Measurements from ENCODE around the gene TOLLIP. TPM values are rescaled to one million over a fixed set of nuclear protein-coding genes. Genes with fewer than 3 reads are reported as not detected.
A peak's percentile ranks its signal among the peaks of the same experiment; 100 is the strongest.

Gene TOLLIP
- total RNA-seq, 2 donors from 2014 or later: 51.1 to 63.9 TPM

GRCh38 chr11:1225386-1226225 lies 83.8 kb downstream of the TOLLIP start:
- no peak overlapping the region for H3K27ac ChIP-seq
- TF ChIP-seq, protein P1, sequence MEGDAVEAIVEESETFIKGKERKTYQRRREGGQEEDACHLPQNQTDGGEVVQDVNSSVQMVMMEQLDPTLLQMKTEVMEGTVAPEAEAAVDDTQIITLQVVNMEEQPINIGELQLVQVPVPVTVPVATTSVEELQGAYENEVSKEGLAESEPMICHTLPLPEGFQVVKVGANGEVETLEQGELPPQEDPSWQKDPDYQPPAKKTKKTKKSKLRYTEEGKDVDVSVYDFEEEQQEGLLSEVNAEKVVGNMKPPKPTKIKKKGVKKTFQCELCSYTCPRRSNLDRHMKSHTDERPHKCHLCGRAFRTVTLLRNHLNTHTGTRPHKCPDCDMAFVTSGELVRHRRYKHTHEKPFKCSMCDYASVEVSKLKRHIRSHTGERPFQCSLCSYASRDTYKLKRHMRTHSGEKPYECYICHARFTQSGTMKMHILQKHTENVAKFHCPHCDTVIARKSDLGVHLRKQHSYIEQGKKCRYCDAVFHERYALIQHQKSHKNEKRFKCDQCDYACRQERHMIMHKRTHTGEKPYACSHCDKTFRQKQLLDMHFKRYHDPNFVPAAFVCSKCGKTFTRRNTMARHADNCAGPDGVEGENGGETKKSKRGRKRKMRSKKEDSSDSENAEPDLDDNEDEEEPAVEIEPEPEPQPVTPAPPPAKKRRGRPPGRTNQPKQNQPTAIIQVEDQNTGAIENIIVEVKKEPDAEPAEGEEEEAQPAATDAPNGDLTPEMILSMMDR (IDR thresholded peaks at IDR 0.05): no peak
- TF ChIP-seq POLR2A (IDR thresholded peaks at IDR 0.05): no peak
- H3K36me3 ChIP-seq (replicated peaks in 1 of 2; ENCODE audit: insufficient read depth in 1 of 2, low read depth in 2 of 2): no peaks in the 10 kb centered on the region
- H3K9me3 ChIP-seq: no peaks in the 10 kb centered on the region
- H3K4me3 ChIP-seq: no peak overlapping the region
- 73 to 79% methylated on average over 12 to 24 of the region's 29 CpGs for WGBS, 2 donors
- intact Hi-C loops (cut with DNase I): no loop called here
- peaks cover 0 to 29% of the 10 kb centered on the region in 2 donors for H3K27me3 ChIP-seq
- DNase-seq: peak in 2 of 4 donors; percentile 3 to 10
- peaks cover 8% of the 10 kb centered on the region for H3K4me1 ChIP-seq
- no peak for ATAC-seq

GRCh38 chr11:1224491-1225385 lies 84.7 kb downstream of the TOLLIP start:
- DNase-seq (peak in 2 of 4 donors; percentile 4 to 17), ATAC-seq (no peak)
- no peaks in the 10 kb centered on the region for H3K9me3 ChIP-seq
- no peaks in the 10 kb centered on the region for H3K36me3 ChIP-seq (replicated peaks in 1 of 2; ENCODE audit: insufficient read depth in 1 of 2, low read depth in 2 of 2)
- no peak overlapping the region for H3K4me3 ChIP-seq
- intact Hi-C loops (cut with DNase I): no loop called here
- TF ChIP-seq, protein P1 (IDR thresholded peaks at IDR 0.05): no peak
- TF ChIP-seq POLR2A (IDR thresholded peaks at IDR 0.05): no peak
- 46 to 51% methylated on average over 15 of the region's 27 CpGs for WGBS, 2 donors
- no peak overlapping the region for H3K27ac ChIP-seq
- H3K27me3 ChIP-seq: peaks cover 0 to 31% of the 10 kb centered on the region in 2 donors
- peaks cover 13% of the 10 kb centered on the region for H3K4me1 ChIP-seq

Small RNA genes within 50 kb of the gene (microRNA-seq; reads per million reads assigned to microRNA genes)
- gene MIR6744 (ENCODE audit: borderline number of aligned reads in 2 of 2, borderline replicate concordance in 2 of 2): 0 reads per million in 2 donors

Small RNA genes within 50 kb of the gene (small RNA-seq; reads per million reads assigned to genes)
- not detected for gene MIR6744

Other genes starting within 250 kb of the TOLLIP start
- gene MUC2, start 234.8 kb downstream of the TOLLIP start, total RNA-seq: under 1 TPM in 1 of 2 donors, not detected in 1; under 0.01 TPM
- gene MUC5AC, start 151.7 kb downstream of the TOLLIP start, total RNA-seq: 1 to 10 TPM in 1 of 2 donors, under 1 TPM in 1; under 0.01 to 1.8 TPM
- 10 to 100 TPM in 1 of 2 donors, 1 to 10 TPM in 1; 4.6 to 11.4 TPM for gene MUC5B, start 86.6 kb downstream of the TOLLIP start, total RNA-seq
- gene BRSK2, start 80.3 kb upstream of the TOLLIP start, total RNA-seq: 100 to 1,000 TPM in 1 of 2 donors, 10 to 100 TPM in 1; 67.5 to 113 TPM
- gene MOB2, start 177.1 kb upstream of the TOLLIP start, total RNA-seq: 10 to 100 TPM; 11.4 to 31.3 TPM

Data from body of pancreas (tissue), 4 donors.